Body of pancreas (tissue), 4 donors: ENCODE measurements around the gene CPXM2.

Experiments
- POLR2A ChIP-seq, 3 donors: fragments of 450-650 bp; IDR thresholded peaks; one replicate each; pipeline ENCODE4 v1.6.1; 2016; ENCODE audit warnings: antibody characterized with exemption in 3 of 3, mild to moderate bottlenecking in 2 of 3
- TF ChIP-seq, protein P1 (sequence below), 7 experiments: fragments of 450-650 bp in 4 of 7; fragments of 200-600 bp in 3 of 7; sonication (generic) in 3 of 7; IDR thresholded peaks; one replicate each; pipeline ENCODE4 v1.5.1; 2016 to 2019; ENCODE audit warnings: antibody characterized with exemption in 7 of 7

DNA sequence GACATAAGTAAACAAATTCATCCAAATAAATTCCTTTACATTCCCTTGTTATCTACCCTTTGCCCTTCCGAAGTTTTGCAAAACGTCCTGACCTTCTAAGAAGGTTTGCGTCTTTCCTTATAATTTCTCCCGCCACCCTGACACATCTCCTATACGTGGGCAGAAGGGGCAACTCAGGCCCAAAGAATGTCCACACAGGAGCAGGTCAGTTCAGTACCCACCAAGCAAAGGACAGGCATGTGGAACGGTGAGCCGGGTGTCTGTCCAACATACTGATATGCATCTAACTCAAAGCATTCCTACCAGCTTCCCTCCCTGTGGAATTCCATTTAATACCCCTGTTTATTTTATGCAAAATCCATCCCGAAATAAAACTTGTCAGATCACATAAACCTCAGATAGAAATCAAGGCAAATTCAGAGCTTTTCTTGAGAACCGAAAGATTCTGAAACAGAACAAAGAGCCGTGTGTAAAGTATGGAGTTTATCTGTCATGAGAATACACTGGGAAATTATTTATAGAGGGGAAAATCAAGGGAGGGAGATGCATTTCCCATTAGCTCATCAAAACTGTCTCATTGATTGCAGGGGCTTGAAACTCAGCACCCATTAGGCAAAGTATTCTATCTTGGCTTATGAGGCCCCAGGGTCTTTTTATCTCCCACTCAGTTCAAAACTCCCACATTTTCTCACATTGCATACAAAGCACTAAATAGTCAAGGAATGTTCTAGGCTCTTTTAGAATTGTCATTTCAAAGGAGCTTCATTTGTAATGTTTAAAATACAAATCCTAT is 140.1 kb downstream of the CPXM2 start:
- TF ChIP-seq, protein P1, sequence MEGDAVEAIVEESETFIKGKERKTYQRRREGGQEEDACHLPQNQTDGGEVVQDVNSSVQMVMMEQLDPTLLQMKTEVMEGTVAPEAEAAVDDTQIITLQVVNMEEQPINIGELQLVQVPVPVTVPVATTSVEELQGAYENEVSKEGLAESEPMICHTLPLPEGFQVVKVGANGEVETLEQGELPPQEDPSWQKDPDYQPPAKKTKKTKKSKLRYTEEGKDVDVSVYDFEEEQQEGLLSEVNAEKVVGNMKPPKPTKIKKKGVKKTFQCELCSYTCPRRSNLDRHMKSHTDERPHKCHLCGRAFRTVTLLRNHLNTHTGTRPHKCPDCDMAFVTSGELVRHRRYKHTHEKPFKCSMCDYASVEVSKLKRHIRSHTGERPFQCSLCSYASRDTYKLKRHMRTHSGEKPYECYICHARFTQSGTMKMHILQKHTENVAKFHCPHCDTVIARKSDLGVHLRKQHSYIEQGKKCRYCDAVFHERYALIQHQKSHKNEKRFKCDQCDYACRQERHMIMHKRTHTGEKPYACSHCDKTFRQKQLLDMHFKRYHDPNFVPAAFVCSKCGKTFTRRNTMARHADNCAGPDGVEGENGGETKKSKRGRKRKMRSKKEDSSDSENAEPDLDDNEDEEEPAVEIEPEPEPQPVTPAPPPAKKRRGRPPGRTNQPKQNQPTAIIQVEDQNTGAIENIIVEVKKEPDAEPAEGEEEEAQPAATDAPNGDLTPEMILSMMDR (IDR thresholded peaks at IDR 0.05), result no peak
- TF ChIP-seq POLR2A (IDR thresholded peaks at IDR 0.05), result no peak
